IPS-18a (cell line): Measurements from ENCODE around the gene VMP1.
"Not testable (repeated sequence)": the region's sequence is repeated elsewhere in the genome, so short reads cannot be mapped to it uniquely, and the experiment has no call there.

ENCODE experiments used
- H3K27ac ChIP-seq: one replicate; pipeline ENCODE4 v1.5.1; 2013; ENCODE audit warnings: low read length
- H3K27me3 ChIP-seq: one replicate; pipeline ENCODE4 v1.6.1; 2013; ENCODE audit warnings: mild to moderate bottlenecking, low read length; ENCODE audit not compliant: control insufficient read depth, insufficient read depth
- H3K36me3 ChIP-seq: one replicate; pipeline ENCODE4 v1.6.1; 2013; ENCODE audit warnings: low read depth, low read length; ENCODE audit not compliant: control insufficient read depth
- H3K4me1 ChIP-seq: one replicate; pipeline ENCODE4 v1.6.1; 2013; ENCODE audit warnings: low read depth, low read length; ENCODE audit not compliant: control insufficient read depth
- H3K4me3 ChIP-seq: one replicate; pipeline ENCODE4 v1.5.1; 2013; ENCODE audit warnings: low read length
- H3K9ac ChIP-seq: one replicate; pipeline ENCODE4 v1.6.1; 2013; ENCODE audit warnings: mild to moderate bottlenecking, low read length, moderate library complexity
- H3K9me3 ChIP-seq: one replicate; pipeline ENCODE4 v1.6.1; 2013; ENCODE audit warnings: low read depth, low read length; ENCODE audit not compliant: control insufficient read depth

Gene VMP1

GRCh38 chr17:59825533-59826322 is 118.3 kb downstream of the VMP1 start:
- Histone ChIP-seq H3K4me3 (no peak overlapping the region), H3K9me3 (no peaks in the 10 kb centered on the region), H3K27me3 (no peaks in the 10 kb centered on the region), H3K27ac (no peak overlapping the region), H3K9ac (no peak overlapping the region), H3K36me3 (no peaks in the 10 kb centered on the region), H3K4me1 (peaks cover 25% of the 10 kb centered on the region)

- Histone ChIP-seq H3K36me3 (no peaks in the 10 kb centered on the region), H3K27ac (no peak overlapping the region), H3K4me1 (peaks cover 25% of the 10 kb centered on the region), H3K27me3 (no peaks in the 10 kb centered on the region), H3K9me3 (no peaks in the 10 kb centered on the region), H3K9ac (no peak overlapping the region), H3K4me3 (no peak overlapping the region)
Observed at GRCh38 chr17:59826706-59827453, 119.4 kb downstream of the VMP1 start.

GRCh38 chr17:59827721-59828477 is 120.4 kb downstream of the VMP1 start:
- peaks cover 25% of the 10 kb centered on the region for H3K4me1 ChIP-seq
- H3K27me3 ChIP-seq: no peaks in the 10 kb centered on the region
- no peak overlapping the region for H3K27ac ChIP-seq
- no peaks in the 10 kb centered on the region for H3K36me3 ChIP-seq
- no peaks in the 10 kb centered on the region for H3K9me3 ChIP-seq
- no peak overlapping the region for H3K4me3 ChIP-seq
- H3K9ac ChIP-seq: no peak overlapping the region

GRCh38 chr17:59828478-59828760 is 121.0 kb downstream of the VMP1 start:
- Histone ChIP-seq H3K36me3 (no peaks in the 10 kb centered on the region), H3K4me3 (no peak overlapping the region), H3K9me3 (no peaks in the 10 kb centered on the region), H3K27ac (no peak overlapping the region), H3K4me1 (peaks cover 25% of the 10 kb centered on the region), H3K9ac (no peak overlapping the region), H3K27me3 (no peaks in the 10 kb centered on the region)

GRCh38 chr17:59828819-59829216 is 121.4 kb downstream of the VMP1 start:
- H3K27me3 ChIP-seq, H3K36me3 ChIP-seq, H3K4me3 ChIP-seq, H3K27ac ChIP-seq, H3K9ac ChIP-seq, H3K9me3 ChIP-seq: not testable (repeated sequence)
- H3K4me1 ChIP-seq: peaks cover 25% of the 10 kb centered on the region

GRCh38 chr17:59829217-59830006 is 122.0 kb downstream of the VMP1 start:
- Histone ChIP-seq H3K27me3 (no peaks in the 10 kb centered on the region), H3K27ac (no peak overlapping the region), H3K4me1 (peaks cover 25% of the 10 kb centered on the region), H3K4me3 (no peak overlapping the region), H3K9ac (no peak overlapping the region), H3K36me3 (no peaks in the 10 kb centered on the region), H3K9me3 (no peaks in the 10 kb centered on the region)

GRCh38 chr17:59830007-59830630 is 122.7 kb downstream of the VMP1 start:
- H3K4me3 ChIP-seq: no peak overlapping the region
- peaks cover 25% of the 10 kb centered on the region for H3K4me1 ChIP-seq
- H3K27me3 ChIP-seq: no peaks in the 10 kb centered on the region
- no peak overlapping the region for H3K9ac ChIP-seq
- no peaks in the 10 kb centered on the region for H3K9me3 ChIP-seq
- no peak overlapping the region for H3K27ac ChIP-seq
- no peaks in the 10 kb centered on the region for H3K36me3 ChIP-seq

- Histone ChIP-seq H3K27me3 (no peaks in the 10 kb centered on the region), H3K9me3 (no peaks in the 10 kb centered on the region), H3K4me1 (peaks cover 18% of the 10 kb centered on the region), H3K27ac (no peak overlapping the region), H3K36me3 (no peaks in the 10 kb centered on the region), H3K9ac (no peak overlapping the region), H3K4me3 (no peak overlapping the region)
Observed at GRCh38 chr17:59830846-59831486, 123.5 kb downstream of the VMP1 start.

DNA sequence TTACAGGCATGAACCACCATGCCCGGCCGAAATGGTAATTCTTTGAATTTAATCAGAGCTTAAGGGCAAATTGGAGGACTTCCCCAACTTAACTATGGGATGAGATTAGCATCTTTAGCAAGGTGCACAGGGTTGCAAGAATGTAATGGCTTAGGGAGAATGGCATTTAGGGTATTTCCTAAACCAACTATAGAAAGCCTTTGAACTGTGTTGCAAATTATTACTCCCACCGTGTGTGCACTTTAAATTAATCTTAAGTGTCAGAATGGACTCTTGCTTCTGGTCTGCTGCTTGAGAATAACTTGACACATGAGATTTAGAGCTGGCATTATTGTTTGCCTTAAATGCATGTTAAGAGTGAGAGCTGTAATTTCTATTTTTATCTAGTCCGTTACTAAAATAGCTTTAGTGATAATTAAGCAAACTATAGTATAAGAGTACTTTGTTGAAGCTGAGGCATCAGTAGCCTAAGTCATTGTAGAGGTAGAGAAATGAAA is 125.5 kb downstream of the VMP1 start:
- no peaks in the 10 kb centered on the region for H3K27me3 ChIP-seq
- H3K27ac ChIP-seq: no peak overlapping the region
- no peak overlapping the region for H3K9ac ChIP-seq

GRCh38 chr17:59837308-59838051 is 130.0 kb downstream of the VMP1 start:
- H3K4me1 ChIP-seq: peaks cover 17% of the 10 kb centered on the region
- H3K4me3 ChIP-seq: peak overlapping the region; percentile 98
- H3K36me3 ChIP-seq: peaks cover 11% of the 10 kb centered on the region
- no peaks in the 10 kb centered on the region for H3K27me3 ChIP-seq
- peak overlapping the region; percentile 97 for H3K9ac ChIP-seq
- H3K9me3 ChIP-seq: no peaks in the 10 kb centered on the region
- H3K27ac ChIP-seq: peak overlapping the region; percentile 99

More for the DNA sequence above, 125.5 kb downstream of the VMP1 start:
- Histone ChIP-seq H3K36me3 (no peaks in the 10 kb centered on the region), H3K4me1 (peaks cover 19% of the 10 kb centered on the region), H3K4me3 (no peak overlapping the region), H3K9me3 (no peaks in the 10 kb centered on the region)
